ENCODE measurements around the gene MAPKAPK2.

The MAPKAPK2 gene

GRCh38 chr1:206705726-206706297, 21.1 kb downstream of the MAPKAPK2 start:
- no peak for DNase-seq

- DNase-seq = no peak
Measured at GRCh38 chr1:206706298-206706791, 21.6 kb downstream of the MAPKAPK2 start.

GRCh38 chr1:206706806-206707366, 22.2 kb downstream of the MAPKAPK2 start:
- DNase-seq = no peak

GRCh38 chr1:206708058-206708457, 23.4 kb downstream of the MAPKAPK2 start:
- DNase-seq = no peak

GRCh38 chr1:206708882-206709281, 24.2 kb downstream of the MAPKAPK2 start:
- no peak for DNase-seq

GRCh38 chr1:206709322-206709721, 24.6 kb downstream of the MAPKAPK2 start:
- no peak for DNase-seq

- no peak for DNase-seq
Measured at GRCh38 chr1:206709772-206710459, 25.2 kb downstream of the MAPKAPK2 start.

GRCh38 chr1:206710460-206710823, 25.7 kb downstream of the MAPKAPK2 start:
- no peak for DNase-seq

- peak; percentile 39 for DNase-seq
Measured at GRCh38 chr1:206713070-206713469, 28.4 kb downstream of the MAPKAPK2 start.

- DNase-seq = no peak
Measured at GRCh38 chr1:206713910-206714312, 29.2 kb downstream of the MAPKAPK2 start.

- peak; percentile 40 for DNase-seq
Measured at GRCh38 chr1:206714331-206715058, 29.8 kb downstream of the MAPKAPK2 start.

- DNase-seq = no peak
Measured at GRCh38 chr1:206715120-206715519, 30.4 kb downstream of the MAPKAPK2 start.

GRCh38 chr1:206715552-206716158, 30.9 kb downstream of the MAPKAPK2 start:
- DNase-seq = no peak

- DNase-seq = no peak
Measured at GRCh38 chr1:206716159-206716869, 31.6 kb downstream of the MAPKAPK2 start.

GRCh38 chr1:206716870-206717673, 32.4 kb downstream of the MAPKAPK2 start:
- no peak for DNase-seq

GRCh38 chr1:206717674-206717989, 32.9 kb downstream of the MAPKAPK2 start:
- DNase-seq = no peak

GRCh38 chr1:206719169-206719839, 34.6 kb downstream of the MAPKAPK2 start:
- DNase-seq = no peak

- DNase-seq = no peak
Measured at GRCh38 chr1:206721454-206721853, 36.7 kb downstream of the MAPKAPK2 start.

- no peak for DNase-seq
Measured at GRCh38 chr1:206722751-206723461, 38.2 kb downstream of the MAPKAPK2 start.

GRCh38 chr1:206723462-206723804, 38.7 kb downstream of the MAPKAPK2 start:
- no peak for DNase-seq

Data from activated gamma-delta T cell treated with Interleukin-2 at 50 U/mL for 16 hours (primary cell).